SU-DHL-6 (cell line): ENCODE results near the gene CDK11A.

ENCODE experiments used
- CTCF ChIP-seq: fragments of 200-600 bp; sonication (generic); IDR thresholded peaks from one replicate; pipeline ENCODE4 v1.5.1; 2017; ENCODE audit warnings: antibody characterized with exemption, mild to moderate bottlenecking, low read length, moderate library complexity; ENCODE audit not compliant: insufficient read depth, poor library complexity, severe bottlenecking
- EZH2phosphoT487 ChIP-seq: fragments of 200-600 bp; sonication (generic), shearing (Covaris generic); conservative IDR thresholded peaks from 2 replicates; pipeline ENCODE4 v1.6.1; 2018; ENCODE audit warnings: mild to moderate bottlenecking, antibody characterized with exemption, low read length, moderate library complexity, mixed read lengths

- TF ChIP-seq CTCF (no peak), EZH2phosphoT487 (no peak)
Observed at GRCh38 chr1:1755852-1756251, 31.7 kb upstream of the CDK11A start.
